ENCODE data around the gene SPTBN2.
"Not testable (repeated sequence)": the region's sequence is repeated elsewhere in the genome, so short reads cannot be mapped to it uniquely, and the experiment has no call there.

The SPTBN2 gene

GRCh38 chr11:66724167-66724566 is 4.8 kb downstream of the SPTBN2 start:
- DNase-seq (ENCODE audit: low spot score); FAIRE-seq: not testable (repeated sequence)

GRCh38 chr11:66723693-66724092 is 5.3 kb downstream of the SPTBN2 start:
- FAIRE-seq (no peak), DNase-seq (ENCODE audit: low spot score) (no peak)

- FAIRE-seq (no peak), DNase-seq (ENCODE audit: low spot score) (no peak)
These were observed 6.0 kb downstream of the SPTBN2 start for GRCh38 chr11:66722745-66723651.

- DNase-seq (ENCODE audit: low spot score) (no peak), FAIRE-seq (no peak)
These were observed 7.1 kb downstream of the SPTBN2 start for GRCh38 chr11:66721939-66722338.

GRCh38 chr11:66720899-66721470 is 8.0 kb downstream of the SPTBN2 start:
- DNase-seq (ENCODE audit: low spot score) (no peak), FAIRE-seq (no peak)

GRCh38 chr11:66720223-66720898 is 8.7 kb downstream of the SPTBN2 start:
- FAIRE-seq, result peak; percentile 97

GRCh38 chr11:66719111-66719872 is 9.7 kb downstream of the SPTBN2 start:
- no peak for DNase-seq (ENCODE audit: low spot score)
- peak; percentile 67 for FAIRE-seq

More at GRCh38 chr11:66720223-66720898, 8.7 kb downstream of the SPTBN2 start:
- peak; percentile 99 for DNase-seq (ENCODE audit: low spot score)

- FAIRE-seq, result no peak
- no peak for DNase-seq (ENCODE audit: low spot score)
These were observed 10.6 kb downstream of the SPTBN2 start for GRCh38 chr11:66718320-66718971.

GRCh38 chr11:66717925-66718319 is 11.1 kb downstream of the SPTBN2 start:
- DNase-seq (ENCODE audit: low spot score) (no peak), FAIRE-seq (no peak)

GRCh38 chr11:66716996-66717395 is 12.0 kb downstream of the SPTBN2 start:
- no peak for FAIRE-seq
- no peak for DNase-seq (ENCODE audit: low spot score)

GRCh38 chr11:66715346-66716085 is 13.5 kb downstream of the SPTBN2 start:
- no peak for DNase-seq (ENCODE audit: low spot score)
- no peak for FAIRE-seq

GRCh38 chr11:66713746-66714480 is 15.1 kb downstream of the SPTBN2 start:
- DNase-seq (ENCODE audit: low spot score) (no peak), FAIRE-seq (peak; percentile 27)

- FAIRE-seq (no peak), DNase-seq (ENCODE audit: low spot score) (no peak)
These were observed 18.6 kb downstream of the SPTBN2 start for GRCh38 chr11:66710384-66710930.

- FAIRE-seq (no peak), DNase-seq (ENCODE audit: low spot score) (no peak)
These were observed 20.3 kb downstream of the SPTBN2 start for GRCh38 chr11:66708701-66709100.

- no peak for FAIRE-seq
- no peak for DNase-seq (ENCODE audit: low spot score)
These were observed 20.9 kb downstream of the SPTBN2 start for GRCh38 chr11:66708094-66708493.

- FAIRE-seq, result no peak
- no peak for DNase-seq (ENCODE audit: low spot score)
These were observed 21.5 kb downstream of the SPTBN2 start for GRCh38 chr11:66707486-66707885.

- DNase-seq (ENCODE audit: low spot score) (no peak), FAIRE-seq (no peak)
These were observed 22.0 kb downstream of the SPTBN2 start for GRCh38 chr11:66706989-66707388.

GRCh38 chr11:66705587-66706335 is 23.3 kb downstream of the SPTBN2 start:
- DNase-seq (ENCODE audit: low spot score) (no peak), FAIRE-seq (no peak)

All from urothelium cell line (cell line).